H9 (cell line): ENCODE data around the gene CACNA1F. TPM values are rescaled to one million over a fixed set of nuclear protein-coding genes. Genes with fewer than 3 reads are reported as not detected.

ENCODE experiments used
- DNase-seq: peaks from one replicate; pipeline ENCODE4 v3.0.0-alpha.2; 2017
- H2AFZ ChIP-seq: one replicate; pipeline ENCODE4 v1.6.1; 2013; ENCODE audit warnings: mild to moderate bottlenecking, low read length, control low read depth, moderate library complexity
- H2AK5ac ChIP-seq: 2 replicates; pipeline ENCODE4 v1.6.1; 2013; ENCODE audit warnings: low read length, control low read depth, mixed read lengths; ENCODE audit not compliant: insufficient read length
- H2BK120ac ChIP-seq: one replicate; pipeline ENCODE4 v1.6.1; 2013; ENCODE audit warnings: low read depth, mild to moderate bottlenecking, low read length, control low read depth, inconsistent platforms; ENCODE audit not compliant: poor library complexity, severe bottlenecking
- H2BK12ac ChIP-seq: 2 replicates; pipeline ENCODE4 v1.6.1; 2013; ENCODE audit warnings: low read length, control low read depth, mixed read lengths, low read depth; ENCODE audit not compliant: insufficient read length
- H2BK15ac ChIP-seq: 2 replicates; pipeline ENCODE4 v1.6.1; 2013; ENCODE audit warnings: low read depth, low read length, control low read depth
- H2BK20ac ChIP-seq: one replicate; pipeline ENCODE4 v1.6.1; 2013; ENCODE audit warnings: low read depth, mild to moderate bottlenecking, low read length, control low read depth, inconsistent platforms; ENCODE audit not compliant: poor library complexity, severe bottlenecking
- H2BK5ac ChIP-seq: 2 replicates; pipeline ENCODE4 v1.6.1; 2013; ENCODE audit warnings: low read length, control low read depth, mixed read lengths; ENCODE audit not compliant: insufficient read length
- H3K14ac ChIP-seq: 2 replicates; pipeline ENCODE4 v1.6.1; 2013; ENCODE audit warnings: low read length, control low read depth; ENCODE audit not compliant: insufficient read depth
- H3K18ac ChIP-seq: 2 replicates; pipeline ENCODE4 v1.6.1; 2013; ENCODE audit warnings: low read depth, mild to moderate bottlenecking, mixed read lengths, low read length, control low read depth; ENCODE audit not compliant: insufficient read length
- H3K23ac ChIP-seq: 2 replicates; pipeline ENCODE4 v1.6.1; 2013; ENCODE audit warnings: low read length, control low read depth, mixed read lengths, low read depth; ENCODE audit not compliant: insufficient read length
- H3K23me2 ChIP-seq: 2 replicates; pipeline ENCODE4 v1.6.1; 2013; ENCODE audit warnings: low read depth, mild to moderate bottlenecking, mixed read lengths, low read length, control low read depth; ENCODE audit not compliant: insufficient read length, poor library complexity, severe bottlenecking
- H3K27ac ChIP-seq: 2 replicates; pipeline ENCODE4 v1.5.1; 2013; ENCODE audit warnings: low read length, control low read depth, mixed read lengths, low read depth; ENCODE audit not compliant: insufficient read length
- H3K27me3 ChIP-seq: 2 replicates; pipeline ENCODE4 v1.6.1; 2013; ENCODE audit warnings: low read length, control low read depth, inconsistent platforms; ENCODE audit not compliant: insufficient read depth
- H3K4ac ChIP-seq: 2 replicates; pipeline ENCODE4 v1.6.1; 2013; ENCODE audit warnings: low read depth, mild to moderate bottlenecking, control low read depth, inconsistent platforms, low read length, moderate library complexity
- H3K4me1 ChIP-seq: 2 replicates; pipeline ENCODE4 v1.6.1; 2013; ENCODE audit warnings: low read length, control low read depth, inconsistent platforms; ENCODE audit not compliant: insufficient read depth
- H3K4me2 ChIP-seq: 2 replicates; pipeline ENCODE4 v1.6.1; 2013; ENCODE audit warnings: low read length, control low read depth, mixed read lengths; ENCODE audit not compliant: insufficient read length, insufficient read depth
- H3K56ac ChIP-seq: 2 replicates; pipeline ENCODE4 v1.6.1; 2013; ENCODE audit warnings: low read depth, mild to moderate bottlenecking, mixed read lengths, low read length, control low read depth; ENCODE audit not compliant: insufficient read length
- H3K79me1 ChIP-seq: 2 replicates; pipeline ENCODE4 v1.6.1; 2013; ENCODE audit warnings: low read depth, mild to moderate bottlenecking, moderate library complexity, low read length, control low read depth, inconsistent platforms; ENCODE audit not compliant: insufficient read depth, poor library complexity, severe bottlenecking
- H3K79me2 ChIP-seq: 2 replicates; pipeline ENCODE4 v1.6.1; 2013; ENCODE audit warnings: low read length, control low read depth, inconsistent platforms; ENCODE audit not compliant: insufficient read depth
- H3K9ac ChIP-seq: 2 replicates; pipeline ENCODE4 v1.6.1; 2013; ENCODE audit warnings: low read length, control low read depth, mixed read lengths; ENCODE audit not compliant: insufficient read length; ENCODE audit errors: extremely low read depth
- H3K9me3 ChIP-seq: one replicate; pipeline ENCODE4 v1.6.1; 2013; ENCODE audit warnings: low read depth, low read length, inconsistent platforms; ENCODE audit not compliant: control insufficient read depth
- H3T11ph ChIP-seq: one replicate; pipeline ENCODE4 v1.6.1; 2013; ENCODE audit warnings: mild to moderate bottlenecking, low read length, control low read depth, inconsistent platforms
- H4K20me1 ChIP-seq: one replicate; pipeline ENCODE4 v1.6.1; 2013; ENCODE audit not compliant: control insufficient read depth, insufficient read length, insufficient read depth
- H4K5ac ChIP-seq: 2 replicates; pipeline ENCODE4 v1.6.1; 2013; ENCODE audit warnings: low read depth, mild to moderate bottlenecking, mixed read lengths, low read length, control low read depth; ENCODE audit not compliant: insufficient read length
- H4K8ac ChIP-seq: replicated peaks from 2 replicates; pipeline ENCODE4 v1.6.1; 2013; ENCODE audit warnings: low read length, control low read depth, mixed read lengths, low read depth; ENCODE audit not compliant: insufficient read length
- H4K91ac ChIP-seq: 2 replicates; pipeline ENCODE4 v1.6.1; 2013; ENCODE audit warnings: low read depth, mild to moderate bottlenecking, moderate library complexity, mixed read lengths, low read length, control low read depth; ENCODE audit not compliant: insufficient read length
- H3K27ac Mint-ChIP-seq, 3 experiments: 2 replicates in 2 of 3; 3 replicates in 1 of 3; pipeline ENCODE4 v1.8.0; 2020 to 2021; ENCODE audit warnings: mixed read lengths in 3 of 3, mild to moderate bottlenecking in 1 of 3, moderate library complexity in 1 of 3
- H3K27me3 Mint-ChIP-seq: 2 replicates; pipeline ENCODE4 v1.8.0; 2021; ENCODE audit warnings: low read depth, mild to moderate bottlenecking, moderate library complexity, mixed read lengths
- H3K36me3 Mint-ChIP-seq, 3 experiments: 2 replicates in 2 of 3; 3 replicates in 1 of 3; pipeline ENCODE4 v1.8.0; 2020 to 2021; ENCODE audit warnings: low read depth in 3 of 3, mixed read lengths in 3 of 3; ENCODE audit not compliant: insufficient read depth in 1 of 3
- H3K4me1 Mint-ChIP-seq, 2 experiments: 2 replicates each; pipeline ENCODE4 v1.8.0; 2020; ENCODE audit warnings: mixed read lengths in 2 of 2
- H3K4me3 Mint-ChIP-seq, 2 experiments: 2 replicates in 1 of 2; 3 replicates in 1 of 2; pipeline ENCODE4 v1.8.0; 2020 to 2021; ENCODE audit warnings: mild to moderate bottlenecking in 2 of 2, mixed read lengths in 2 of 2, moderate library complexity in 1 of 2
- H3K9me3 Mint-ChIP-seq, 2 experiments: 2 replicates in 1 of 2; 3 replicates in 1 of 2; pipeline ENCODE4 v1.8.0; 2020; ENCODE audit warnings: mild to moderate bottlenecking in 2 of 2, mixed read lengths in 2 of 2, moderate library complexity in 1 of 2
- CTCF ChIP-seq: fragments of 200-600 bp; sonication (generic); conservative IDR thresholded peaks from 3 replicates; pipeline ENCODE4 v1.8.0; 2021; ENCODE audit warnings: antibody characterized with exemption, mild to moderate bottlenecking
- WGBS: extraction: QIAGEN DNeasy Blood & Tissue Kit; methylation state at CpG from one replicate; pipeline ENCODE4 v1.1.7; 2013; ENCODE audit warnings: missing lambda C conversion rate, low lambda C conversion rate, mixed read lengths; ENCODE audit not compliant: insufficient read length; ENCODE audit errors: extremely low coverage; 5-methylcytosine and 5-hydroxymethylcytosine counted together
- total RNA-seq: library from RNA; stranded (reverse); gene quantifications from 2 replicates; pipeline ENCODE4 v1.2.1, GENCODE V29; 2021

The CACNA1F gene
- total RNA-seq, 1 experiment from 2014 or later = 1.4 TPM

- no peaks in the 10 kb centered on the region for H4K20me1 ChIP-seq
- H3K4me1 ChIP-seq = no peaks in the 10 kb centered on the region
- H2BK15ac ChIP-seq = no peak overlapping the region
- H3K9me3 Mint-ChIP-seq = peaks cover 65 to 85% of the 10 kb centered on the region in 2 experiments
- peaks cover 40% of the 10 kb centered on the region for H3K9me3 ChIP-seq
- H3K56ac ChIP-seq = no peak overlapping the region
- no peak overlapping the region for H2BK20ac ChIP-seq
- peaks cover 0 to 18% of the 10 kb centered on the region in 2 experiments; a peak in 2 of 4 replicates for H3K4me1 Mint-ChIP-seq
- no peak overlapping the region for H3K4ac ChIP-seq
- H3K4me2 ChIP-seq = no peak overlapping the region
- no peak overlapping the region for H3K4me3 Mint-ChIP-seq
- H3K23me2 ChIP-seq = no peaks in the 10 kb centered on the region
- H3K27me3 Mint-ChIP-seq = peaks cover 9% of the 10 kb centered on the region
- H2BK120ac ChIP-seq = no peak overlapping the region
- H2BK5ac ChIP-seq = no peak overlapping the region
- peaks cover 0 to 7% (median 4%) of the 10 kb centered on the region in 3 experiments; a peak in 2 of 7 replicates for H3K36me3 Mint-ChIP-seq
- no peak overlapping the region; the same call in 1 of the 2 replicates for H3K14ac ChIP-seq
- H4K8ac ChIP-seq = no peak overlapping the region
- no peak for TF ChIP-seq CTCF
- WGBS = no CpG with 5 or more reads among the region's 5 CpGs
- no peak for DNase-seq
- no peaks in the 10 kb centered on the region for H3K79me2 ChIP-seq
- H3K27me3 ChIP-seq = no peaks in the 10 kb centered on the region
- H3T11ph ChIP-seq = no peak overlapping the region
- H3K27ac ChIP-seq = no peak overlapping the region
- H3K18ac ChIP-seq = no peak overlapping the region
- H4K5ac ChIP-seq = no peak overlapping the region
- H2BK12ac ChIP-seq = no peak overlapping the region
- no peaks in the 10 kb centered on the region for H3K79me1 ChIP-seq
- no peak overlapping the region for H3K9ac ChIP-seq
- H3K27ac Mint-ChIP-seq = no peak overlapping the region; a peak in 1 of 7 replicates
- no peak overlapping the region for H4K91ac ChIP-seq
- H2AK5ac ChIP-seq = no peak overlapping the region
- no peak overlapping the region for H3K23ac ChIP-seq
- no peak overlapping the region for H2AFZ ChIP-seq
Observed at GRCh38 chrX:49208399-49208798, 24.7 kb downstream of the CACNA1F start.
